ENCODE results near the gene ZSWIM6. TPM values are rescaled to one million over a fixed set of nuclear protein-coding genes. Genes with fewer than 3 reads are reported as not detected.

The ZSWIM6 gene
- total RNA-seq, 1 experiment from 2014 or later = 3.4 TPM

- POLR2A ChIA-PET (ENCODE audit: unreplicated experiment) = no interaction called here
- Histone ChIP-seq H3K4me1 (ENCODE audit: insufficient read depth, low read length) (no peaks in the 10 kb centered on the region), H4K20me1 (ENCODE audit: low read length) (no peaks in the 10 kb centered on the region), H3K9me2 (replicated peaks; ENCODE audit: low read length) (no peaks in the 10 kb centered on the region), H3K4me2 (ENCODE audit: low read length) (no peak overlapping the region), H3K36me3 (ENCODE audit: low read depth, low read length) (no peaks in the 10 kb centered on the region), H3K79me2 (ENCODE audit: low read length) (peaks cover 78% of the 10 kb centered on the region), H3K9ac (ENCODE audit: low read length) (no peak overlapping the region), H3F3A (ENCODE audit: low read length, unreplicated experiment) (no peaks in the 10 kb centered on the region), H3K9me3 (ENCODE audit: low read length) (no peaks in the 10 kb centered on the region), H3K4me3 (ENCODE audit: low read length) (no peak overlapping the region), H2AFZ (ENCODE audit: low read length) (no peak overlapping the region), H3K27ac (ENCODE audit: low read length) (no peak overlapping the region), H3K27me3 (ENCODE audit: low read length) (no peaks in the 10 kb centered on the region)
- intact Hi-C loops (cut with micrococcal nuclease) = no loop called here
- ATAC-seq = no peak
- BruUV-seq (replicated peaks) = no TSS peak
- CTCF ChIA-PET = no interaction called here
- no peak for DNase-seq
- TF ChIP-seq EZH2phosphoT487 (IDR thresholded peaks at IDR 0.05; ENCODE audit: borderline replicate concordance, low read length) (no peak), EZH2 (IDR thresholded peaks at IDR 0.05; ENCODE audit: low read length, unreplicated experiment) (no peak), CTCF (conservative IDR thresholded peaks at IDR 0.05; ENCODE audit: low read depth, low read length) (no peak)
Measured at GRCh38 chr5:61423487-61424145, 91.6 kb downstream of the ZSWIM6 start.

GRCh38 chr5:61425918-61426317 is 93.9 kb downstream of the ZSWIM6 start:
- Histone ChIP-seq H3K4me1 (ENCODE audit: insufficient read depth, low read length) (no peaks in the 10 kb centered on the region), H3K9me2 (replicated peaks; ENCODE audit: low read length) (no peaks in the 10 kb centered on the region), H3K9me3 (ENCODE audit: low read length) (no peaks in the 10 kb centered on the region), H3K9ac (ENCODE audit: low read length) (no peak overlapping the region), H3K36me3 (ENCODE audit: low read depth, low read length) (no peaks in the 10 kb centered on the region), H4K20me1 (ENCODE audit: low read length) (no peaks in the 10 kb centered on the region), H2AFZ (ENCODE audit: low read length) (no peak overlapping the region), H3K27me3 (ENCODE audit: low read length) (no peaks in the 10 kb centered on the region), H3K4me2 (ENCODE audit: low read length) (no peak overlapping the region), H3K27ac (ENCODE audit: low read length) (no peak overlapping the region), H3K4me3 (ENCODE audit: low read length) (no peak overlapping the region), H3F3A (ENCODE audit: low read length, unreplicated experiment) (no peaks in the 10 kb centered on the region), H3K79me2 (ENCODE audit: low read length) (peaks cover 76% of the 10 kb centered on the region)
- ATAC-seq (no peak), DNase-seq (no peak)
- POLR2A ChIA-PET (ENCODE audit: unreplicated experiment) = no interaction called here
- no TSS peak for BruUV-seq (replicated peaks)
- no peak for TF ChIP-seq EZH2phosphoT487 (IDR thresholded peaks at IDR 0.05; ENCODE audit: borderline replicate concordance, low read length)
- no peak for TF ChIP-seq EZH2 (IDR thresholded peaks at IDR 0.05; ENCODE audit: low read length, unreplicated experiment)
- TF ChIP-seq CTCF (conservative IDR thresholded peaks at IDR 0.05; ENCODE audit: low read depth, low read length) = no peak
- intact Hi-C loops (cut with micrococcal nuclease) = no loop called here
- CTCF ChIA-PET = no interaction called here

GRCh38 chr5:61429906-61430305 is 97.8 kb downstream of the ZSWIM6 start:
- H3K4me2 ChIP-seq (ENCODE audit: low read length) = no peak overlapping the region
- no peak for TF ChIP-seq CTCF (conservative IDR thresholded peaks at IDR 0.05; ENCODE audit: low read depth, low read length)
- no peak for TF ChIP-seq EZH2 (IDR thresholded peaks at IDR 0.05; ENCODE audit: low read length, unreplicated experiment)
- TF ChIP-seq EZH2phosphoT487 (IDR thresholded peaks at IDR 0.05; ENCODE audit: borderline replicate concordance, low read length) = no peak
- no peaks in the 10 kb centered on the region for H3F3A ChIP-seq (ENCODE audit: low read length, unreplicated experiment)
- ATAC-seq (no peak), DNase-seq (no peak)
- peaks cover 65% of the 10 kb centered on the region for H3K79me2 ChIP-seq (ENCODE audit: low read length)
- POLR2A ChIA-PET (ENCODE audit: unreplicated experiment) = no interaction called here
- CTCF ChIA-PET = no interaction called here
- H3K27ac ChIP-seq (ENCODE audit: low read length) = no peak overlapping the region
- no peak overlapping the region for H2AFZ ChIP-seq (ENCODE audit: low read length)
- no TSS peak for BruUV-seq (replicated peaks)
- H3K27me3 ChIP-seq (ENCODE audit: low read length) = no peaks in the 10 kb centered on the region
- intact Hi-C loops (cut with micrococcal nuclease) = no loop called here
- H3K9me2 ChIP-seq (replicated peaks; ENCODE audit: low read length) = no peaks in the 10 kb centered on the region
- no peaks in the 10 kb centered on the region for H3K4me1 ChIP-seq (ENCODE audit: insufficient read depth, low read length)
- H3K9ac ChIP-seq (ENCODE audit: low read length) = no peak overlapping the region
- no peaks in the 10 kb centered on the region for H4K20me1 ChIP-seq (ENCODE audit: low read length)
- H3K36me3 ChIP-seq (ENCODE audit: low read depth, low read length) = no peaks in the 10 kb centered on the region
- no peaks in the 10 kb centered on the region for H3K9me3 ChIP-seq (ENCODE audit: low read length)
- no peak overlapping the region for H3K4me3 ChIP-seq (ENCODE audit: low read length)

Measured in PC-3 (cell line).